ENCODE data around the gene ACP6. TPM values are rescaled to one million over a fixed set of nuclear protein-coding genes. Genes with fewer than 3 reads are reported as not detected.
A peak's percentile ranks its signal among the peaks of the same experiment; 100 is the strongest.

The ACP6 gene
- total and polyA plus RNA-seq, 2 of the 13 experiments (the other 11 are each of a cell fraction or from before 2014, with no cell fraction given): 18.1 to 33.7 TPM

DNA sequence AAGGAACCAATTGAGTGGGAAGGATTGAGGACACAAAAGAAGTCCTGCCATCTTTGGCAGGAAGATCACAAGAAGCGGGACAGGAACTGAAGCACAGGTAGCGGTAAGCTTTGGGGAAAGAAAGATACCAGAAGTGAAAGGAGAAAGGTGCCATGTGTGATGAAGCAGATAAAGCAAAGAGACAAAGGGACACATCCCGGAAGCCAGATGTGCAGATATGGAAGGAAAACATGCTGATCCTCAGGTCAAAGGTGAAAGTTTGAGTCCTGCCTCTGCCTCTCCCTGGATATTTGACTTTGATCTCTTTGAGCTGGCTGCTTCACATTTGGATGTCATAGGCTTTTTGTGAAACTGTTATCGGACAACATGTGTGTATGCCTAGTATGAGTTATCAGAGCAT is 34.0 kb downstream of the ACP6 start (continued):
- TF ChIP-seq, protein P1, sequence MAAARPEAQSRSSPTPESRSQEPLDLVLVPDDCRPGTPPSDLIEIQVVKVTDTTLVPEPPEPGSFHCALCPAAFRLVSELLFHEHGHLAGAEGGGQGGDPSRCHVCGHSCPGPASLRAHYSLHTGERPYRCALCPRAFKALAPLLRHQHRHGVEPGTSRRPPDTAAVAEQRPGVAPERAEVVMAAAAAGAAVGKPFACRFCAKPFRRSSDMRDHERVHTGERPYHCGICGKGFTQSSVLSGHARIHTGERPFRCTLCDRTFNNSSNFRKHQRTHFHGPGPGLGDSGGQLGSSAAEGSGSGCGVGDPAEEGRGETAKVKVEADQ (CRISPR knock-in tag; IDR thresholded peaks at IDR 0.05; ENCODE audit: borderline replicate concordance): no peak
- TF ChIP-seq HNF4A (CRISPR knock-in tag; IDR thresholded peaks at IDR 0.05): peak; percentile 69
- no peak for TF ChIP-seq TBL1XR1 (IDR thresholded peaks at IDR 0.05; ENCODE audit: borderline replicate concordance, low read length, partially characterized antibody)
- no peak for TF ChIP-seq ZSCAN22 (CRISPR knock-in tag; IDR thresholded peaks at IDR 0.05)
- TF ChIP-seq NR2F6 (IDR thresholded peaks at IDR 0.05): 0 out of 2 replicates have a peak, but pooled peaks have one; percentile 37
- TF ChIP-seq NR2F6 (CRISPR knock-in tag; IDR thresholded peaks at IDR 0.05): peak; percentile 60
- no peak for TF ChIP-seq SYNCRIP (IDR thresholded peaks at IDR 0.05; ENCODE audit: insufficient read depth, low read depth, low read length)
- TF ChIP-seq BRCA1 (CRISPR knock-in tag; IDR thresholded peaks at IDR 0.05): no peak
- no peak for TF ChIP-seq KDM5A (IDR thresholded peaks at IDR 0.05; ENCODE audit: borderline replicate concordance, low read length)
- TF ChIP-seq LCORL (IDR thresholded peaks at IDR 0.05): no peak
- 0 out of 2 replicates have a peak, but pooled peaks have one; percentile 17 for TF ChIP-seq LCORL (CRISPR knock-in tag; IDR thresholded peaks at IDR 0.05)
- TF ChIP-seq PBX2 (CRISPR knock-in tag; IDR thresholded peaks at IDR 0.05): no peak

- Histone ChIP-seq H3K9me3 (ENCODE audit: low read length) (no peaks in the 10 kb centered on the region), H4K20me1 (ENCODE audit: insufficient read depth, low read length) (no peaks in the 10 kb centered on the region), H2AFZ (ENCODE audit: low read length) (no peak overlapping the region), H3K36me3 (replicated peaks in 1 of 2; ENCODE audit: control insufficient read depth in 1 of 2, insufficient read depth in 2 of 2, low read length in 2 of 2) (peaks cover 3 to 8% of the 10 kb centered on the region in 2 experiments; a peak in 4 of 5 replicates), H3K9ac (ENCODE audit: insufficient read depth, low read depth, low read length) (no peak overlapping the region), H3K4me3 (replicated peaks in 1 of 3; ENCODE audit: insufficient read depth in 1 of 3, low read depth in 2 of 3, low read length in 3 of 3) (no peak overlapping the region), H3K4me2 (ENCODE audit: low read depth, low read length) (no peak overlapping the region), H3K27ac (ENCODE audit: extremely low read length, insufficient read depth, low read length) (no peak overlapping the region), H3K4me1 (ENCODE audit: insufficient read depth, low read length) (peaks cover 19% of the 10 kb centered on the region), H3K27me3 (ENCODE audit: control insufficient read depth in 1 of 2, insufficient read depth in 2 of 2, low read length in 2 of 2) (no peaks in the 10 kb centered on the region; a peak in 1 of 5 replicates), H3K79me2 (ENCODE audit: insufficient read depth, low read length) (no peaks in the 10 kb centered on the region)
- in situ Hi-C loops (cut with HindIII; ENCODE audit: extremely low pct_ligation_motif_present, low pct_unique_long_range_greater_than_20kb): no loop called here
- WGBS (ENCODE audit: low lambda C conversion rate): 97% methylated on average over 1 of the region's 1 CpG
- BruUV-seq (replicated peaks): no TSS peak
- ChIA-PET POLR2A (no interaction called here), CTCF (ENCODE audit: low intra/inter-chr PET ratio, low total read pairs) (no interaction called here)
- TF ChIP-seq SP4 (CRISPR knock-in tag; IDR thresholded peaks at IDR 0.05): no peak
- no peak for TF ChIP-seq ZKSCAN5 (CRISPR knock-in tag; IDR thresholded peaks at IDR 0.05)
- TF ChIP-seq ZSCAN20 (CRISPR knock-in tag; IDR thresholded peaks at IDR 0.05; ENCODE audit: borderline replicate concordance): no peak
- no peak for TF ChIP-seq ZNF512 (CRISPR knock-in tag; IDR thresholded peaks at IDR 0.05)
- no peak for TF ChIP-seq ZIK1 (CRISPR knock-in tag; IDR thresholded peaks at IDR 0.05; ENCODE audit: borderline replicate concordance, low read depth)
- no peak for TF ChIP-seq ZNF879 (CRISPR knock-in tag; IDR thresholded peaks at IDR 0.05)
- TF ChIP-seq PLSCR1 (CRISPR knock-in tag; IDR thresholded peaks at IDR 0.05; ENCODE audit: borderline replicate concordance): no peak
- TF ChIP-seq ZSCAN21 (CRISPR knock-in tag; IDR thresholded peaks at IDR 0.05; ENCODE audit: borderline replicate concordance): no peak
- no peak for TF ChIP-seq SRY (CRISPR knock-in tag; IDR thresholded peaks at IDR 0.05)
- TF ChIP-seq NR2F6 (IDR thresholded peaks at IDR 0.05): no peak
- TF ChIP-seq NR2F6 (CRISPR knock-in tag; IDR thresholded peaks at IDR 0.05): no peak
- TF ChIP-seq NFE2L1 (CRISPR knock-in tag; IDR thresholded peaks at IDR 0.05; ENCODE audit: borderline replicate concordance): no peak
- TF ChIP-seq HNF4A (CRISPR knock-in tag; IDR thresholded peaks at IDR 0.05): no peak
- intact Hi-C loops (cut with micrococcal nuclease; ENCODE audit: unreplicated experiment): no loop called here
- no peak for FAIRE-seq
- no peak for ATAC-seq
- DNase-seq (ENCODE audit: low spot score): no peak
Observed at GRCh38 chr1:147635342-147635741, 35.0 kb downstream of the ACP6 start.
